ENCODE results near the gene WWC2.

The WWC2 gene

DNA sequence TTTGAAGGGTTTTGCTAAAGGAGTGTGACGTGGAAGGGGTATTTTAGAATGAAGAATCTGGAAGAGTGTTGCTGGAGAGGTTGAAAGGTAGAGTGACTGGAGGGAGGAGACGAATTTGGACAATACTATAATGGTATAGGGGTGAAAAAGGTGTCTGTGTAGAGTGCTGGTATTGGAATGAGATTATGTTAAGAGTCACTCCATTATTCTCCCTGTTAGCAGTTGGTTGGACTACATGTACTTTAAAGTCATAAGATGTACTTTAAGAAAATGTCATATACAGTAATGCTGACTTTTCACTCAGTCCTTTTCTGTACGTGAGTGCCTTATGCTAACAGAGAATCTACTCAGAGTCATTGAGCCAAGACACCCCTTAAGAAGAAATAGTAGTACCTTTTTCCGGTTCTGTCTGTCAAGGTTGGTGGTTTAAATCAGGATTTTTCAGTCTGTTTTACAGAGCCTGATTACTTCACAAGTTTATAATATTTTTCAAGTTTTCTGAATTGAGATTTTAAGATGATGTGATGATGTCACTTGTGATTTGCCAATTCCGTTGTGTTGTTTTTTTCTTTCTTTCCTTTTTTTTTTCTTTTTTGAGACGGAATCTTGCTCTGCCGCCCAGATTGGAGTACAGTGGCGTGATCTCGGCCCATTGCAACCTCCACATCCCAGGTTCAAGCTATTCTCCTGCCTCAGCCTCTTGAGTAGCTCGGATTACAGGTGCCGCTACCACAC, 56.6 kb downstream of the WWC2 start:
- no peak for DNase-seq
- H3K27me3 ChIP-seq (ENCODE audit: insufficient read depth, low read length, poor library complexity), result no peaks in the 10 kb centered on the region
- no peak overlapping the region for H3K4ac ChIP-seq (ENCODE audit: low read depth, low read length)
- no peak overlapping the region for H3K56ac ChIP-seq (ENCODE audit: low read length)
- no peak overlapping the region for H2BK15ac ChIP-seq (replicated peaks; ENCODE audit: low read depth)
- H2BK120ac ChIP-seq (ENCODE audit: low read depth, low read length), result no peak overlapping the region
- 100% methylated on average over 1 of the region's 11 CpGs for WGBS (ENCODE audit: extremely low coverage, insufficient coverage, low lambda C conversion rate)
- H3K4me2 ChIP-seq (ENCODE audit: low read length), result no peak overlapping the region
- no peak overlapping the region for H4K5ac ChIP-seq (ENCODE audit: low read length)
- H2BK5ac ChIP-seq (ENCODE audit: low read length), result no peak overlapping the region
- H3K4me3 ChIP-seq (ENCODE audit: low read length), result no peak overlapping the region
- peaks cover 16% of the 10 kb centered on the region for H3K79me1 ChIP-seq (ENCODE audit: low read length)
- H3K4me1 ChIP-seq (ENCODE audit: control insufficient read depth, low read depth, low read length), result peaks cover 8% of the 10 kb centered on the region
- no peaks in the 10 kb centered on the region for H3K36me3 ChIP-seq (ENCODE audit: control insufficient read depth, insufficient read depth, low read length)
- no peak overlapping the region for H3K23ac ChIP-seq (ENCODE audit: low read length)
- H3K18ac ChIP-seq (ENCODE audit: low read length), result no peak overlapping the region
- H2AK5ac ChIP-seq (ENCODE audit: low read length), result no peak overlapping the region
- H3K27ac ChIP-seq (ENCODE audit: low read depth, low read length), result no peak overlapping the region
- peaks cover 53% of the 10 kb centered on the region for H3K79me2 ChIP-seq (ENCODE audit: control insufficient read depth, insufficient read depth, low read length)
- H3K9ac ChIP-seq (ENCODE audit: low read length), result no peak overlapping the region
- no peak overlapping the region for H4K8ac ChIP-seq (ENCODE audit: low read depth, low read length)

GRCh38 chr4:183157215-183157614, 58.2 kb downstream of the WWC2 start:
- no peak overlapping the region for H2BK15ac ChIP-seq (replicated peaks; ENCODE audit: low read depth)
- H3K56ac ChIP-seq (ENCODE audit: low read length), result no peak overlapping the region
- no peaks in the 10 kb centered on the region for H3K27me3 ChIP-seq (ENCODE audit: insufficient read depth, low read length, poor library complexity)
- peaks cover 59% of the 10 kb centered on the region for H3K79me2 ChIP-seq (ENCODE audit: control insufficient read depth, insufficient read depth, low read length)
- H3K9ac ChIP-seq (ENCODE audit: low read length), result no peak overlapping the region
- no peak overlapping the region for H2BK120ac ChIP-seq (ENCODE audit: low read depth, low read length)
- H3K4ac ChIP-seq (ENCODE audit: low read depth, low read length), result no peak overlapping the region
- H4K5ac ChIP-seq (ENCODE audit: low read length), result no peak overlapping the region
- H3K4me1 ChIP-seq (ENCODE audit: control insufficient read depth, low read depth, low read length), result peaks cover 8% of the 10 kb centered on the region
- H3K23ac ChIP-seq (ENCODE audit: low read length), result no peak overlapping the region
- no peaks in the 10 kb centered on the region for H3K36me3 ChIP-seq (ENCODE audit: control insufficient read depth, insufficient read depth, low read length)
- no peak overlapping the region for H4K8ac ChIP-seq (ENCODE audit: low read depth, low read length)
- H2AK5ac ChIP-seq (ENCODE audit: low read length), result no peak overlapping the region
- no peak overlapping the region for H3K27ac ChIP-seq (ENCODE audit: low read depth, low read length)
- no peak overlapping the region for H2BK5ac ChIP-seq (ENCODE audit: low read length)
- peak; percentile 41 for DNase-seq
- H3K4me2 ChIP-seq (ENCODE audit: low read length), result no peak overlapping the region
- no CpG with 5 or more reads among the region's 7 CpGs for WGBS (ENCODE audit: extremely low coverage, insufficient coverage, low lambda C conversion rate)
- no peak overlapping the region for H3K4me3 ChIP-seq (ENCODE audit: low read length)
- H3K79me1 ChIP-seq (ENCODE audit: low read length), result peaks cover 21% of the 10 kb centered on the region
- H3K18ac ChIP-seq (ENCODE audit: low read length), result no peak overlapping the region

DNA sequence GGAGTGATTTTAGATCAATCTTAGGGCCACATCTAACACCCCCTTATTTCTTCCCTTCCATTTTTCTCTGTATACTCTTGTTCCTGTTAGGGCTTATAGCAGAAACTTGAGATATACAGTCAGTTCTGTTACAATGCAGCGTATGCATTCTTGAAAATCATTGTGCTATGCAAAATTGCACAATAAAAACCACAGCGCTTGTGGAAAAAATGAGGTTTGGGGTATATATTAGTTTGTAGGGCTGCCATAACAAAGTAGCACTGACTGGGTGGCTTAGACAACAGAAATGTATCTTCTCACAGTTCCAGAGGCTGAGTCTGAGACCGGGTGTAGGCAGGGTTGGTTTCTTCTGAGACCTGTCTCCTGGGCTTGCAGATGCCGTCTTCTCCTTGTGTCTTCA, 59.0 kb downstream of the WWC2 start:
- Histone ChIP-seq H3K9ac (ENCODE audit: low read length) (no peak overlapping the region), H3K4me1 (ENCODE audit: control insufficient read depth, low read depth, low read length) (peaks cover 8% of the 10 kb centered on the region), H2AK5ac (ENCODE audit: low read length) (no peak overlapping the region), H3K4me3 (ENCODE audit: low read length) (no peak overlapping the region), H3K23ac (ENCODE audit: low read length) (no peak overlapping the region), H2BK15ac (replicated peaks; ENCODE audit: low read depth) (no peak overlapping the region), H3K79me1 (ENCODE audit: low read length) (peaks cover 22% of the 10 kb centered on the region), H3K4ac (ENCODE audit: low read depth, low read length) (no peak overlapping the region), H4K8ac (ENCODE audit: low read depth, low read length) (no peak overlapping the region), H3K4me2 (ENCODE audit: low read length) (no peak overlapping the region), H2BK5ac (ENCODE audit: low read length) (no peak overlapping the region), H3K27me3 (ENCODE audit: insufficient read depth, low read length, poor library complexity) (no peaks in the 10 kb centered on the region), H3K27ac (ENCODE audit: low read depth, low read length) (no peak overlapping the region), H3K79me2 (ENCODE audit: control insufficient read depth, insufficient read depth, low read length) (peaks cover 62% of the 10 kb centered on the region), H2BK120ac (ENCODE audit: low read depth, low read length) (no peak overlapping the region), H4K5ac (ENCODE audit: low read length) (no peak overlapping the region), H3K18ac (ENCODE audit: low read length) (no peak overlapping the region), H3K36me3 (ENCODE audit: control insufficient read depth, insufficient read depth, low read length) (no peaks in the 10 kb centered on the region), H3K56ac (ENCODE audit: low read length) (no peak overlapping the region)
- no CpG with 5 or more reads among the region's 4 CpGs for WGBS (ENCODE audit: extremely low coverage, insufficient coverage, low lambda C conversion rate)
- no peak for DNase-seq

- no peak overlapping the region for H3K27ac ChIP-seq (ENCODE audit: low read depth, low read length)
- H3K27me3 ChIP-seq (ENCODE audit: insufficient read depth, low read length, poor library complexity), result no peaks in the 10 kb centered on the region
- no peak for DNase-seq
These were observed 62.6 kb downstream of the WWC2 start for GRCh38 chr4:183161630-183162029.

DNA sequence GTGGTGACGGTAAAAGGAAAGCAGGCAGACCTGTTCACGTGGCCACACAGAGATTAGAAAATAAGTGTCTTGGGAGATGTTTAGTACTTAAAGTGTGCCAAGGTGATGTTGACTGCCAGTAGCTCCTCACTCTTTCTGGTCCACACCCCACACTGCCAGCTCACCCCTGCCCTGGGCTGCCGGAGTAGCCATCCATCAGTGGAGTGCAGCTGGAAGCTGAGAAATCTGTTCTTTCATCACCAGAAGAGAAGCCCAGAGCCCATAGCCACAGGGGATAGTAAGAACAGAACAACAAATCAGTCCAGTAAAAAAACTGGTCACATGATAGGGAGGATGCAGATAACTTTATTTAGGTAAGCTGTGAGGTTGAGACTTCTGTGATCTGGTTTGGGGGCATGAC, 64.1 kb downstream of the WWC2 start:
- no peak overlapping the region for H3K27ac ChIP-seq (ENCODE audit: low read depth, low read length)
- no peak overlapping the region for H2BK15ac ChIP-seq (replicated peaks; ENCODE audit: low read depth)
- no peak overlapping the region for H3K18ac ChIP-seq (ENCODE audit: low read length)
- no peak overlapping the region for H2AK5ac ChIP-seq (ENCODE audit: low read length)
- no peak for DNase-seq
- no peak overlapping the region for H3K23ac ChIP-seq (ENCODE audit: low read length)
- H3K79me1 ChIP-seq (ENCODE audit: low read length), result peaks cover 24% of the 10 kb centered on the region
- H3K4ac ChIP-seq (ENCODE audit: low read depth, low read length), result no peak overlapping the region
- no peak overlapping the region for H3K9ac ChIP-seq (ENCODE audit: low read length)
- H3K79me2 ChIP-seq (ENCODE audit: control insufficient read depth, insufficient read depth, low read length), result peaks cover 60% of the 10 kb centered on the region
- H4K5ac ChIP-seq (ENCODE audit: low read length), result no peak overlapping the region
- no peaks in the 10 kb centered on the region for H3K36me3 ChIP-seq (ENCODE audit: control insufficient read depth, insufficient read depth, low read length)
- WGBS (ENCODE audit: extremely low coverage, insufficient coverage, low lambda C conversion rate), result no CpG with 5 or more reads among the region's 3 CpGs
- H3K56ac ChIP-seq (ENCODE audit: low read length), result no peak overlapping the region
- no peak overlapping the region for H2BK120ac ChIP-seq (ENCODE audit: low read depth, low read length)
- H3K4me1 ChIP-seq (ENCODE audit: control insufficient read depth, low read depth, low read length), result peaks cover 3% of the 10 kb centered on the region
- H4K8ac ChIP-seq (ENCODE audit: low read depth, low read length), result no peak overlapping the region
- no peak overlapping the region for H3K4me3 ChIP-seq (ENCODE audit: low read length)
- H3K27me3 ChIP-seq (ENCODE audit: insufficient read depth, low read length, poor library complexity), result no peaks in the 10 kb centered on the region
- H3K4me2 ChIP-seq (ENCODE audit: low read length), result no peak overlapping the region
- H2BK5ac ChIP-seq (ENCODE audit: low read length), result no peak overlapping the region

More at GRCh38 chr4:183161630-183162029, 62.6 kb downstream of the WWC2 start:
- Histone ChIP-seq H3K18ac (ENCODE audit: low read length) (no peak overlapping the region), H3K4me2 (ENCODE audit: low read length) (no peak overlapping the region), H2BK120ac (ENCODE audit: low read depth, low read length) (no peak overlapping the region), H4K8ac (ENCODE audit: low read depth, low read length) (no peak overlapping the region), H4K5ac (ENCODE audit: low read length) (no peak overlapping the region), H3K56ac (ENCODE audit: low read length) (no peak overlapping the region), H2BK5ac (ENCODE audit: low read length) (no peak overlapping the region), H3K79me1 (ENCODE audit: low read length) (peaks cover 20% of the 10 kb centered on the region), H3K4ac (ENCODE audit: low read depth, low read length) (no peak overlapping the region), H3K23ac (ENCODE audit: low read length) (no peak overlapping the region), H2BK15ac (replicated peaks; ENCODE audit: low read depth) (no peak overlapping the region), H3K79me2 (ENCODE audit: control insufficient read depth, insufficient read depth, low read length) (peaks cover 61% of the 10 kb centered on the region), H2AK5ac (ENCODE audit: low read length) (no peak overlapping the region), H3K4me3 (ENCODE audit: low read length) (no peak overlapping the region), H3K36me3 (ENCODE audit: control insufficient read depth, insufficient read depth, low read length) (no peaks in the 10 kb centered on the region), H3K9ac (ENCODE audit: low read length) (no peak overlapping the region), H3K4me1 (ENCODE audit: control insufficient read depth, low read depth, low read length) (peaks cover 3% of the 10 kb centered on the region)
- WGBS (ENCODE audit: extremely low coverage, insufficient coverage, low lambda C conversion rate), result no CpG with 5 or more reads among the region's 5 CpGs

DNA sequence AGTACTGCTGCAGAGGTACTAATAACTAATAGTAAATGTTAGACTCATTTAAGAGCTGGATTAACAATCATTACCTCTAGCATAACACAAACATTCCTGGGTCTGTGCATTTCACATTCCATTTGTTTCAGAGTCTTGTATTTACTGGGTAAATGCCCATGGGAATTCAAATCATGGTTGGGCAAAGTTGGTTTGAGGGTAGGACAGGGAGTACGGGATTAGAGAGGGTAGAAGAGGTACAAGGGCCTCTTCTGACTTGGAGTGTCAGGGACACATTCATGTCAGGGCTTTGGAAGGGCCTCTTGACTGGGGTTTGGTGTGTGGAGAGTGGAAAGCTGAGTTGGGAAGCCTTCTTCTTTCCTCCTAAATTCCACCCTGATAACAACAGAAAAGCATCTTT, 65.9 kb downstream of the WWC2 start:
- Histone ChIP-seq H4K8ac (ENCODE audit: low read depth, low read length) (no peak overlapping the region), H3K79me2 (ENCODE audit: control insufficient read depth, insufficient read depth, low read length) (peaks cover 51% of the 10 kb centered on the region), H3K9ac (ENCODE audit: low read length) (no peak overlapping the region), H2BK15ac (replicated peaks; ENCODE audit: low read depth) (no peak overlapping the region), H3K27ac (ENCODE audit: low read depth, low read length) (no peak overlapping the region), H3K4me1 (ENCODE audit: control insufficient read depth, low read depth, low read length) (peaks cover 3% of the 10 kb centered on the region), H3K4me2 (ENCODE audit: low read length) (no peak overlapping the region), H3K56ac (ENCODE audit: low read length) (no peak overlapping the region), H2BK120ac (ENCODE audit: low read depth, low read length) (no peak overlapping the region), H3K4me3 (ENCODE audit: low read length) (no peak overlapping the region), H4K5ac (ENCODE audit: low read length) (no peak overlapping the region), H3K79me1 (ENCODE audit: low read length) (peaks cover 19% of the 10 kb centered on the region), H3K23ac (ENCODE audit: low read length) (no peak overlapping the region), H3K4ac (ENCODE audit: low read depth, low read length) (no peak overlapping the region), H2BK5ac (ENCODE audit: low read length) (no peak overlapping the region), H3K36me3 (ENCODE audit: control insufficient read depth, insufficient read depth, low read length) (no peaks in the 10 kb centered on the region), H2AK5ac (ENCODE audit: low read length) (no peak overlapping the region), H3K18ac (ENCODE audit: low read length) (no peak overlapping the region), H3K27me3 (ENCODE audit: insufficient read depth, low read length, poor library complexity) (no peaks in the 10 kb centered on the region)
- no CpG with 5 or more reads among the region's 1 CpG for WGBS (ENCODE audit: extremely low coverage, insufficient coverage, low lambda C conversion rate)
- no peak for DNase-seq

Measured in mesendoderm (in vitro differentiated cells).